Testis (tissue), 2 donors: Measurements from ENCODE around the gene FSHB.

Experiments
- POLR2A ChIP-seq: fragments of 450-650 bp; IDR thresholded peaks from one replicate; pipeline ENCODE4 v1.6.1; 2017; ENCODE audit warnings: antibody characterized with exemption, mild to moderate bottlenecking, moderate library complexity
- TF ChIP-seq, protein P1 (sequence below), 3 experiments: fragments of 450-650 bp in 2 of 3; fragments of 200-600 bp in 1 of 3; sonication (generic) in 1 of 3; IDR thresholded peaks; one replicate each; pipeline ENCODE4 v1.5.1; 2016 to 2019; ENCODE audit warnings: antibody characterized with exemption in 3 of 3, mild to moderate bottlenecking in 2 of 3, moderate library complexity in 1 of 3

- TF ChIP-seq, protein P1, sequence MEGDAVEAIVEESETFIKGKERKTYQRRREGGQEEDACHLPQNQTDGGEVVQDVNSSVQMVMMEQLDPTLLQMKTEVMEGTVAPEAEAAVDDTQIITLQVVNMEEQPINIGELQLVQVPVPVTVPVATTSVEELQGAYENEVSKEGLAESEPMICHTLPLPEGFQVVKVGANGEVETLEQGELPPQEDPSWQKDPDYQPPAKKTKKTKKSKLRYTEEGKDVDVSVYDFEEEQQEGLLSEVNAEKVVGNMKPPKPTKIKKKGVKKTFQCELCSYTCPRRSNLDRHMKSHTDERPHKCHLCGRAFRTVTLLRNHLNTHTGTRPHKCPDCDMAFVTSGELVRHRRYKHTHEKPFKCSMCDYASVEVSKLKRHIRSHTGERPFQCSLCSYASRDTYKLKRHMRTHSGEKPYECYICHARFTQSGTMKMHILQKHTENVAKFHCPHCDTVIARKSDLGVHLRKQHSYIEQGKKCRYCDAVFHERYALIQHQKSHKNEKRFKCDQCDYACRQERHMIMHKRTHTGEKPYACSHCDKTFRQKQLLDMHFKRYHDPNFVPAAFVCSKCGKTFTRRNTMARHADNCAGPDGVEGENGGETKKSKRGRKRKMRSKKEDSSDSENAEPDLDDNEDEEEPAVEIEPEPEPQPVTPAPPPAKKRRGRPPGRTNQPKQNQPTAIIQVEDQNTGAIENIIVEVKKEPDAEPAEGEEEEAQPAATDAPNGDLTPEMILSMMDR (IDR thresholded peaks at IDR 0.05) = no peak
- no peak for TF ChIP-seq POLR2A
Measured at GRCh38 chr11:30282289-30282631, 51.4 kb downstream of the FSHB start.
